ENCODE measurements around the gene SEC22B.
"Not testable (repeated sequence)": the region's sequence is repeated elsewhere in the genome, so short reads cannot be mapped to it uniquely, and the experiment has no call there.

SEC22B gene

DNA sequence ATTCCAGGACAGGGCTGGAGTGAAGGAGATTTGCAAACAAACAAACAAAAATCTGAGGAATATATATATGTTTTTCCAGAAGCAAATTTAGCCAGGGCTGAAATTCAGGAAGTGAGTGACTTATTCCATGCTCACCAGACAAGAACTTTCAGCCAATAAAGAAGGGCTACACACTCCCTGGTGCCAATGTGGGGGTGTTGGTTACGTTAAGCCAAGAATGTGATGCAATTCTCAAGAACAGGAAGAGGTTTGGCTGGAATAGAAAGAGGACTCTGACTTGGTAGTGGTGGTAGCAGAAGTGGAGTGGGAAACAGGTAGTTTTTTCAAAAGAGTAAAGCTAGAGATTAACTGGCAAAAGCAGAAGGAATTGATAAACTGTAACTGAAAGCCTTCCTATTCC lies 31.7 kb downstream of the SEC22B start:
- not testable (repeated sequence) for DNase-seq

- not testable (repeated sequence) for DNase-seq
Measured at GRCh38 chr1:120144169-120144568, 32.2 kb downstream of the SEC22B start.

DNA sequence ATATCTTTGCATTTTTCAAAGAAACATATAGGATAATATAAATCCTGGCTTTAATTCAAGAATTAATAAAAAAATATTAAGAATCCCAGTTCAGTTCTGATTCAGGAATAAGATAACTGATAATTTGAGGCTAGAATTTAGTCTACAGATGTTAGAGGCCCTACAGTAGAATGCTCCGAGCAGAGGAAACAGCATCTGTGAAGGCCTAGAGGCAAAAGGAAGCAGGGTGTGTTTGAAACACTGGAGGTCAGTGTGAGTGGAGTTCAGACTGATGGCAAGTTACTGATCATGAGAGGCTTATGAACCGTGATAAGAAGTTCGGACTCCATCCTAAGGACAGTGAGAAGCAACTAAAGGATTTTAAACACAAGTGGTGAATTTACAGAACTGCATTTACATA lies 33.0 kb downstream of the SEC22B start:
- DNase-seq = not testable (repeated sequence)

GRCh38 chr1:120142512-120143263 lies 33.6 kb downstream of the SEC22B start:
- DNase-seq = not testable (repeated sequence)

GRCh38 chr1:120141865-120142264 lies 34.5 kb downstream of the SEC22B start:
- DNase-seq = not testable (repeated sequence)

DNA sequence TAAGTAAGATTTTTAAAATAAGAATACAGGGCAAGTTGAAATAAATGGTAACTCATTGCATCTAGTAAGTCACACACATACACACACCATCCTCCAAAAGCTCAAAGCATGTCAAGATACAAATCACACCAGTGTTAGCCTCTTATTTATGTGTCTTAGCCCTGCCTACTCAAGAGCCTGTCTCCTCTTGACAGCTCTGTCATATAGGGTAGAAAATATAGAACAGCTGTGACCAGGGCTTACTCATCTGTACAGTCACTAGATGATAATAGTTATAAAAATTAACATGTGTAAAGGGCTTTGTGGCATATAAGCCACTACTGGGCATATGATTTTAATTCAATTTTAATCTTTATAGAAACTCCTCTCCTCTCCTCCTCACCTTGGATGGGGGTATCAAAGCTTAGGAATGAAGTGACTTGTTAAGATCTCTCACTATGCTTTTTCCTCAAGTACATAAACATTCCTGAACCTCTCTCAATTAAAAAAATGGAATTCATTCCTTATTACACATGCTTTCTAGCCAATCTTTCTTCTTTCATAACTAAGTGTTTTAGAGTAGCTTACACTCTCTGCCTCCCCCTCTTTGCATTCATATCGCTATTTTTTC lies 35.6 kb downstream of the SEC22B start:
- DNase-seq = not testable (repeated sequence)

DNA sequence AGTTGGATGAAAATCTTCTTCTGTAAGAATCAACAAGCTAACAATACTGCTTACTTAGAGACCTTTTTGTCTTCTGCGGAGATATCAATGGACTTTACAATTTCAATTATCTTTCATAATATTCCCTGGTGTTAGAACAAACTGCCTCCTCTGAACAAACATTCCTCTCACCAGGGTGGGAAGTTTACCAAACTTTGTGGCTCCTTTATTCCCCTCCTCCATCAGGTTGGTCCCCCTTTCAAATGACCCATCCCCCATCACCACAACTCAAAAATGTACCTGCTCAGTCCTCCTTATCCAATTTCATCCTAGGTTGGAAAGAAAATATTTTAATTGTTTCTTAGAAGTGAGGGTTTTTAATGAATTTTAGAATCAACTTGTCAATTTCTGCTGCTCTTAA lies 40.2 kb downstream of the SEC22B start:
- not testable (repeated sequence) for DNase-seq

DNA sequence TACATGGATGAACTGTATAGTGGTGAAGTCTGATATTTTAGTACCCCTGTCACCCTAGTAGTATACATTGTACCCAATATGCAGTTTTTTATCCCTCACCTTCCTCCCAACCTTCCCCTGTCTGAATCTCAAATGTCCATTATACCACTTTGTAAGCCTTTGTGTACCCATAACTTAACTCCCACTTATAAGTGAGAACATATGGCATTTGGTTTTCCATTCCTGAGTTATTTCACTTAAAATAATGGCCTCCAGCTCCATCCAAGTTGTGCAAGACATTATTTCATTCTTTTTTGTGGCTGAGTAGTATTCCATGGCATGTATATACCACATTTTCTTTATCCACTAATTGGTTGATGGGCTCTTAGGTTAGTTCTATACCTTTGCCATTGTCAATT lies 42.4 kb downstream of the SEC22B start:
- not testable (repeated sequence) for DNase-seq

DNA sequence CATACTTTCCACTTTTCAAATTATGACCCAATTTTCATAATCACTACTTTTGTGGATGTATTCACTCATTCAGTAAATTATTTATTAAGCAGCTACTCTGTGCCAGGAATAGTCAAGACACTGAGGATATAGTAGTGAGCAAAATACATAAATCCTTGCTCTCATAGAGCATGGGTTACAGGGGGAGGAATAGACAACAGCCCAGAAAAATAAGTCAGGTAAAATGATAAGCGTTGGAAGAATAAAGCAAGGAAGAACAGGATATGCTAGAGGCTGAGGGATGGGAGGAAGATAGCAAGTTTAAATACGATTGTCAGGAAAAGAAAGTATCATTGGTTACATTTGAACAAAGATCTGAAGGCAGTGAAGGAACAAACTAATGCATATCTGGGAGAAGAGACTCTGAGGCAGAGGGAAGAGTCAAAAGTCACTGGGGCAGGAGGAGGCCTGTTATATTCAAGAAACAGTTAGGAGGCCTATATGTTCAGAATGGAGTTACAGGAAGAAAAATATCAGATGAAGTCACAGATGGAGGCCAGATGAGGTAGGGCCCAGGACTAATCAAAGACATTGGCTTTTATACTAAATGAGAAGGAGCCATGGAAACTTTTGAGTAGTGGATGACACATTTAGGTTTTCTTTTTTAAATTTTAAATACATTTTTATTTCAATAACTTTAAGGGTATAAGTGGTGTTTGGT lies 42.9 kb downstream of the SEC22B start:
- DNase-seq = no peak

DNA sequence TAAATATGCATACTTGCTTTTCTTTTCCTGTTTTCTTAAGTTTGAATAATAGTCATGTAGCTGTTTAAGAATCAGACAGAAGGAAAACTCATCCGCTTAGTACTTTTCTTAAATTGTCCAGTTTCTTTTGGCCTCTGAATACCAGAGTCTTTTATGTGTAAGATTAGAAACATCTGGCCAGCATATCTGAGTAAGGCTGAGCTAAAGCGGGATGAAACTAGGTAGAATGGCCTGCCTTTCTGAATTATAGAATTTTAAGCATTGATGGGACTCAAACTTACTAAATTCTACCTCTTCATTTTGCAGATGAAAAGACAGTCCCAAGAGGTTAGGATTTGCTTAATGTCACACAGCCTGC lies 43.9 kb downstream of the SEC22B start:
- DNase-seq = not testable (repeated sequence)

DNA sequence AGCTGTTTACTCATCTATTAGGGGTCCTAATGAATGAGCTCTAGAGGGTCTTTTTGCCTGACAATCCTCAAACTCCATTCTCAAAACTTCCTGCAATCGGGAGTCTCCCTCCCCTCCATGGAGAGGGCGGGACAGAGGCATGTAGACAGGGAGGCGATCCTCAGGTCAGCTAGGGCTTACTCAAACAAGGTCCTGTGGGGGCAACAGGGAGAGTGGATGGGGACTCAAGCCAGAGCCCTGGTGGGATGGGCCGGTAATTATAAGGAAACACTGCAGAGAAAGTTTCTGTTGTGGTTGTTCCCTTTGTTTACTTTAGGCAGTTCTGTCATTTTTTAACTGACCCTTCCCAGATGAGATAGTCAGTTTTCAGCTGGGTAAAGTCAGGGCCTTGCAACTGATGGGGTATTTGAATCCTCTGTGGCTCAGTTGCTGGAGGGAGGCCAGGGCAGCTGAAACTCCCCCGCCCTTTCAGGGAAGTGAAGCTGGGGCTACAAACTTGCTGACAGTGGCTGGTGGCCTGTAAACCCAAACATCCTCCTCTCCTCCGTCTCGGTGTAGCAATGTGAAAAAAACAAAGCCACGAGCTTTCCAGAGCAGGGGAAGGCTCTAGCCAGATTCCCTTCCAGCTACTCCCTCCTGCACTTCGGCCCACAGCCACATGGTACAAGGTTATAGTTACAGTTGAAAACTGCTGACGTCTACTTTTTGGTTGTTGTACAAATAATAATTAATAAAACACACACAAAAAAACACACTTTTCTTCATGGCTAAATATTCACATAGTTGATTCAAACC lies 44.5 kb downstream of the SEC22B start:
- DNase-seq = not testable (repeated sequence)

DNA sequence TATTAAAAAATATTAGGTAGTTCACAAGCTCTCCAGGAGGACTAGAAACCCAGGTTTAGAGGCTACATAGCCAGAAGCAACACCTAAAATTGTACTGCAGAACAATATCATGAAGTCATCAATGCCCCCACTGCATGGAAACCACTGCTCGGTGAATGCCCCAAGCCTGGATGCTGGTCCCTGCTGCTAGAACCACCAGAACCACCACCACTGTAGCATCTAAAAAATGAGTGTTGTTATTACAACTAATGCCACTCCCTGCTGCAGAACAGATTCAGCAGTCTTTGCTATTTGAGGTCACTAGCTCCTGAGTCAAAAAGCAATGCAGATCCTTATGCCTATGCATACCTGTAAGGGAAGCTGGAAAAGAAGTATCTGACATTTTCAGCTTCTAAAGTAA lies 48.4 kb downstream of the SEC22B start:
- not testable (repeated sequence) for DNase-seq

GRCh38 chr1:120126216-120126615 lies 50.1 kb downstream of the SEC22B start:
- not testable (repeated sequence) for DNase-seq

DNA sequence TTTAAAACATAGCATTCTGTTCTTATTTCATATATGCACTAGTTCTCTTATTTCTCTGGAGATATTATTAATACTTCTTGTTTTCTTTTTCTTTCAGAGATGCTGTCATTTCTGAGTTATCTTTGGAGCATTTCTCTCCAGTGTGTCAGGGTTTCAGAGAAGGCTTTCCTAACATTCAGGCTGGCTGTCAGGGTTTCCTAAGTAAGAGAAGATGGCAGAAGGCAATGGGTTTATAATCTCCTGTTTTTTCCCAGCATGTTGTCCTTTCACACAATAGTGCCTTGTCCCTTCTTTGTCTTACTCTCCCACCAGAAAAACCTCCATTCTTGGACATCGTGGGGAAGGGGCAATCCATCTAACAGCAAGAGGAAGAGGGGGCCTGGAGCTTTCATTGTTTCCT lies 51.7 kb downstream of the SEC22B start:
- not testable (repeated sequence) for DNase-seq

DNA sequence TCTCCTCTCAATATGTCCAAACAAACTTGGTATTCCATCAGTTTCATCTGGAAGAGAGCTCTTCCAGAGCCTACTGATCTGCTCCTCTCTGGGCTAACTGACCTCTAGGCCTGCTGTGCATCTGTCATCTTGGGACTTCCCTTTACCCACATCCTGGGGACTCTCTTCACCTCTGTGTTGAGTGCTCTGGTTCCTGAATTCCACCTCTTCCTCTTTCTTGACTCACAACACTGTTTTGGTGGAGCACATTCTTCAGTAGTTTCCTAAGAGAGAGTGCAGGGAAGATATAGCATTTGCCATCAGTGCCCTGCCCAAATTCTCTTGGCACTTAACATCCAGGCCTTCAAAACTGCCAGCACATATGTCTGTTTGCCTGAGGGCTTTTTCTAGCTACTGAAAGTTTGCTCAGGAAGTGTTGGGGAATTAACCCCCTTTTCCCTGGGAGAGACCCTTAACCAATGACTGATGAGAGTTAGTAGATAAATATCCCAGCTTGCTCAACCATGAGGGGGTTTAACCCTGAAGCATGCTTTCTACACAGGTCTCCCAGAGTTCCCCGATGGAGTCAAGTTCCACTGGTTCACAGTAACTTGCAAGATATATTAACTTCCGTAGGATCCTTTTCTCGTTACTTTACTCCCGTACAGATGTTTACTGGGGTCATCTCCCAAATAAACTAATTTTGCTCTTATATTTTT lies 52.4 kb downstream of the SEC22B start:
- DNase-seq = not testable (repeated sequence)

- DNase-seq = not testable (repeated sequence)
Measured at GRCh38 chr1:120122262-120122893, 53.9 kb downstream of the SEC22B start.

DNA sequence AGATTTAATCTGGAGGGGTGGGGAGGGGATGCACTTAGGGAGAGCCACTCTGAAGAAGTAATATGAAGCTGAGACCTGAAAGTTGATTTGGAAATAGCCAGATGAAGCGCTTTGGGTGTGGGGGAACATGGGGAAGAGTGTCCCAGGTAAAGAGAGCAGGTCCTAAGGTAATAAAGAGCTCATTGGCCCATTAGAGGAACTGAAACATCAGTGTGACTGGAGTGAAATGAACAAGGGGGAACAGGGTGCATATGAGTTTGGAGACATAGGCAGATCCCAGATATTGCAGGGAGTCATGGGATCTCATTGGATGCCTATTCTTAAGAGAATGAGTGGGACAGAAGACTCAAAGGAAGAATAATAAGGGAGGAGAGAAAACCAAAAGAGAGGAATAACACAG lies 54.5 kb downstream of the SEC22B start:
- DNase-seq = not testable (repeated sequence)

GRCh38 chr1:120120525-120120924 lies 55.8 kb downstream of the SEC22B start:
- not testable (repeated sequence) for DNase-seq

DNA sequence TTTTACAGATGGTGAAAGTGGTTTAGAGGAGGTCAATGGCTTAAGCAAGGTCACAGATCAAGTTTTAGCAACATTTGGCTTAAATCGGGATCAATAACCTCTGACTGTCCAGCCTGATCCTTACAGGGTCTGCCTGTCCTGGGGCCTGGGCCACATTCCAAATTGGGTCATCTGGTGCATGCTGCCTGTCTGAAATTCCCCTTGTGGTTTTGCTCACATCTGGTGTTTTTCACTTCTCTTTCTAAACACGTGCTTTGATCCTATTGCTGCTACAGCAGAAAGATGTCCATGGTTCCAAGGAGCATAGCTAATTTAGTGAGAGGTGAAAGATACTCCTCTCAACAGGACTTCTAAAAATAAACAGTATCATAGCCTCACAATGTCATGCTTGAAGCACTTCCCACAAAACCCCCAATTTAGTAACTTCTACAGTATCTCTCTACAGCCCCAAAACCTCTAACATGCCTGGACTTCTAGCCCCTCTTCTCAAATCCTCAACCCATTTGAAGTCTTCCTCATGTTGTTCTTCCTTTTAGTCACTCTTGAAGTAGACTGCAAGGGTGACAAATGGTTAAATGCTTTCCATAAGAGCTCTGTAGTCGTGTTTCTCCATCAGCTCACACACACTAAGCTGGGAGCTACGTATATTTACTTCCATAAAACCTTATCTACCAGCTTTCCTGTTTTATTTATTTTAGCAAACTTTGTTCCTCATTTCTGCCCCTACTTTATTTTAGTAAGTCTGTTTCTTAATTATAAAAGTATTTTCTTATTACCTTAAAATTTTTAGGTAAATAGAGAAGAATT lies 58.7 kb downstream of the SEC22B start:
- DNase-seq = not testable (repeated sequence)

GRCh38 chr1:120116094-120116493 lies 60.2 kb downstream of the SEC22B start:
- DNase-seq = not testable (repeated sequence)

DNA sequence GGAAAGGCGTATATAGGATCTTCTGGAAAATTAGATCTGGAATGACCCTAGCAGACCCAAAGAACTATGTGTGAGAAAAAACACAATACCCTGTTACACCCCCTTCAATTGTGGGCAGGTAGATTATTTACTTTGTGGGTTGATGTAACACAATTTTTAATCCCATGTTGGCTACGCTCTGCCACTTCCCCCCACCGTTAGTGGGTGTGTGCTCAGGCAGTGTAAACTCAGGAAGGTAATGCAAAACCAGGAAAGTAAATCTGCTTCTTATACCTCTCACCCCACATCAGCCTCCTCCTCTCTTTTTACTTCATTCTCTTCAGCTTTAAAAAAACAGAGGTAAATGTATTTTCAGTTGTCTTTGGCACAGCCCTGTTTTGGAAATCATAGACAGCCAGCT lies 63.2 kb downstream of the SEC22B start:
- not testable (repeated sequence) for DNase-seq
